Measurements from ENCODE around the gene SUGCT. TPM values are rescaled to one million over a fixed set of nuclear protein-coding genes. Genes with fewer than 3 reads are reported as not detected.

Gene SUGCT
- total RNA-seq, 3 donors from 2014 or later = 2.3 to 4.5 (median 4.0) TPM

DNA sequence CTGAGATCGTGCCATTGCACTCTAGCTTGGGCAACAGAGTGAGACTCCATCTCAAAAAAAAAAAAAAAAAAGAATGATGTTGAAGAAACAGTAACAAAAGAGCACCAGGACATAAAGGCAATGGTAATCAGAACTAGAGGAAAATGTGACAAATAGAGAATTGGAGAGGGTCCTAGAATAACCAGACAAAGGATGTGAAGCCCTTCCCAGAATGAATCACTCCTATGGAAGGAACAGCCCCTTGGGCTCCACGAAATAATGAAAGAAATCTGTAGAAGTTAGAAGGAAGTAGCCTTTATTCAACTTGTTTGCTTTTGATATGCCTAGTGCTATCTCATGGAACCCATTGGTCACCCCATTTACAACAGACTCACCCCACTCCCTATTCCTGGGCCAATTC is 169.2 kb downstream of the SUGCT start:
- DNase-seq (ENCODE audit: low spot score in 2 of 2) = no peak
- TF ChIP-seq POLR2AphosphoS5 (IDR thresholded peaks at IDR 0.05) (no peak), POLR2A (IDR thresholded peaks at IDR 0.05) (no peak)
- TF ChIP-seq, protein P1, sequence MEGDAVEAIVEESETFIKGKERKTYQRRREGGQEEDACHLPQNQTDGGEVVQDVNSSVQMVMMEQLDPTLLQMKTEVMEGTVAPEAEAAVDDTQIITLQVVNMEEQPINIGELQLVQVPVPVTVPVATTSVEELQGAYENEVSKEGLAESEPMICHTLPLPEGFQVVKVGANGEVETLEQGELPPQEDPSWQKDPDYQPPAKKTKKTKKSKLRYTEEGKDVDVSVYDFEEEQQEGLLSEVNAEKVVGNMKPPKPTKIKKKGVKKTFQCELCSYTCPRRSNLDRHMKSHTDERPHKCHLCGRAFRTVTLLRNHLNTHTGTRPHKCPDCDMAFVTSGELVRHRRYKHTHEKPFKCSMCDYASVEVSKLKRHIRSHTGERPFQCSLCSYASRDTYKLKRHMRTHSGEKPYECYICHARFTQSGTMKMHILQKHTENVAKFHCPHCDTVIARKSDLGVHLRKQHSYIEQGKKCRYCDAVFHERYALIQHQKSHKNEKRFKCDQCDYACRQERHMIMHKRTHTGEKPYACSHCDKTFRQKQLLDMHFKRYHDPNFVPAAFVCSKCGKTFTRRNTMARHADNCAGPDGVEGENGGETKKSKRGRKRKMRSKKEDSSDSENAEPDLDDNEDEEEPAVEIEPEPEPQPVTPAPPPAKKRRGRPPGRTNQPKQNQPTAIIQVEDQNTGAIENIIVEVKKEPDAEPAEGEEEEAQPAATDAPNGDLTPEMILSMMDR (IDR thresholded peaks at IDR 0.05) = no peak
- intact Hi-C loops (cut with DNase I; ENCODE audit: low total_unique reads) = no loop called here

DNA sequence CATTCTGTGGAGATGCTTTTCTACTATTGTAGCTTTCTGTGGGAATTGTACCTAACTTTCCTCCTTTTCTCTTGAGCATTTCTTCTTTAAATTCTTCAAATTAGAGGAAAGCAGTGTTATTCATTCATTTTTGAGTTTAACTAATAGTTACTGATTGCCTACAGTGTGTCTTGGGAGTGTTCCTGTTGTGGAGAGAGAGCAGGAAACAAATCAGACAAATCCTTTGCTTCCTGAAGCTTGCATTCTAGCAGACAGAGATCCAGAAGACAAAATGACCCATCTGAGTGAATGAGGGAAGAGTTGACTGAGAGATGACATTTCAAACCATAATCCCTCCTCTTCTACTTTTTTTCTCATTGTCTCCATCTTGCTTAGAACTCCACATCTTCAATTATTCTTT is 170.4 kb downstream of the SUGCT start:
- intact Hi-C loops (cut with DNase I; ENCODE audit: low total_unique reads) = no loop called here
- H3K4me1 ChIP-seq = no peaks in the 10 kb centered on the region
- no peak for DNase-seq (ENCODE audit: low spot score in 2 of 2)

More for the DNA sequence above, 169.2 kb downstream of the SUGCT start:
- Histone ChIP-seq H3K4me3 (no peak overlapping the region), H3K27me3 (no peaks in the 10 kb centered on the region), H3K4me1 (no peaks in the 10 kb centered on the region), H3K9me3 (no peaks in the 10 kb centered on the region), H3K36me3 (no peaks in the 10 kb centered on the region), H3K27ac (no peak overlapping the region)

DNA sequence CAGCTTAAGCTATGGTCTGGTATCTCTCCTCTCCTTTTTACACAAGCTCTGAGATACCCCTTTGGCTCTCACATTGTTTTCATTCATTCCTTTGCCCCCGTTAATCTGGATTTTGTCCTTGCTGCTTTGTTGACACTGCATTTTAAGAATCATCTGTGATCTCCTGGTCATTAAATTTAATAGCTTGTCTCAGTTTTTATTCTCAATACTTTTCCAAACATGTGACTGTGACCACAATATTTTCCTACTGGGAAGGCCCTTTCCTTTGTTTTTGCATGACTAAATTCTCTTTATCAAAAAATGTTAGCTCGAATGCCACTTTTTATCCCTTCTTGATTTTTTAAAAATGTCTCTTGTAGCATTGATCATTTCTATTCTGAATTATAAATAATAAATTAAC is 171.2 kb downstream of the SUGCT start:
- Histone ChIP-seq H3K9me3 (no peaks in the 10 kb centered on the region), H3K27me3 (no peaks in the 10 kb centered on the region), H3K4me3 (no peak overlapping the region), H3K27ac (no peak overlapping the region), H3K36me3 (no peaks in the 10 kb centered on the region), H3K4me1 (no peaks in the 10 kb centered on the region)
- TF ChIP-seq, protein P1 (IDR thresholded peaks at IDR 0.05) = no peak
- TF ChIP-seq POLR2A (IDR thresholded peaks at IDR 0.05) (no peak), POLR2AphosphoS5 (IDR thresholded peaks at IDR 0.05) (no peak)
- DNase-seq (ENCODE audit: low spot score in 2 of 2) = no peak
- intact Hi-C loops (cut with DNase I; ENCODE audit: low total_unique reads) = no loop called here

More for the DNA sequence above, 170.4 kb downstream of the SUGCT start:
- Histone ChIP-seq H3K9me3 (no peaks in the 10 kb centered on the region), H3K27ac (no peak overlapping the region), H3K27me3 (no peaks in the 10 kb centered on the region), H3K4me3 (no peak overlapping the region), H3K36me3 (no peaks in the 10 kb centered on the region)
- TF ChIP-seq POLR2AphosphoS5 (IDR thresholded peaks at IDR 0.05) (no peak), POLR2A (IDR thresholded peaks at IDR 0.05) (no peak)
- TF ChIP-seq, protein P1 (IDR thresholded peaks at IDR 0.05) = no peak

DNA sequence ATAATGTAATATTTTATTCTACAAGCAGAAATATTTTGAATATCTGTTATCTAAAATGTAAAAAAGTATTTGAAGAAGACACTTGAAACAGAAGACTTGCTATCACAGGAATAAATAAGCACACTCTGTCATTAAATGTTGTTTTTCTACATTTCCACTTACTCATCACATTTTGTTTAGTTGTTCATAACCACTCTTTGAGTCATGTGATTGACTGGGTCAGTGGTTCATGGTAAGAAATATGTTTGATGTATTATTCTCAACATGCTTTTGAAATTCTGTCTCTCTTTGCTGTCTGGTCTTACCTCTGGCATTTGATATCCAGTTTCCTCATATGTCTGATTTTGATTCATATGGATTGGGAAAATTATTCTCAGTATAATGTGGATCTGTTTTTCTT is 171.8 kb downstream of the SUGCT start:
- Histone ChIP-seq H3K36me3 (no peaks in the 10 kb centered on the region), H3K4me3 (no peak overlapping the region), H3K4me1 (no peaks in the 10 kb centered on the region), H3K9me3 (no peaks in the 10 kb centered on the region), H3K27ac (no peak overlapping the region), H3K27me3 (no peaks in the 10 kb centered on the region)
- intact Hi-C loops (cut with DNase I; ENCODE audit: low total_unique reads) = no loop called here
- TF ChIP-seq POLR2A (IDR thresholded peaks at IDR 0.05) (no peak), POLR2AphosphoS5 (IDR thresholded peaks at IDR 0.05) (no peak)
- TF ChIP-seq, protein P1 (IDR thresholded peaks at IDR 0.05) = no peak
- DNase-seq (ENCODE audit: low spot score in 2 of 2) = no peak

DNA sequence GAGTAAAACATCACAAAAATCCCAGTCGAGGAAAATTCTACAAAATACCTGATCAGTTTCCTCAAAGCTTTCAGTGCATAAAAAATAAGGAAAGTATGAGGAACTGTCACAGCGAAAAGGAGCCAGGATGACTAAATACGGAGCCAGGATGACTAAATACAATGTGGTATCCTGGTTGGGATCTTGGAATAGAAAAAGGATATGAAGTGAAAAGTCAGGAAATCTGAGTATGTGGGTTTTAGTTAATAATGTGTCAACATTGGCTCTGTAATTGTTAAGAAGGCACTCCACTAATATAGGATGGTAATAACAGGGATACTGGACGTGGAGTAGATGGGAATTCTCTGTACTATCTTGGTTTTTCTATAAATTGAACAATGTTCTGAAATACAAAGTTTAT is 175.5 kb downstream of the SUGCT start:
- no peak for DNase-seq (ENCODE audit: low spot score in 2 of 2)
- no peak overlapping the region for H3K27ac ChIP-seq
- intact Hi-C loops (cut with DNase I; ENCODE audit: low total_unique reads) = no loop called here
- no peak overlapping the region for H3K4me3 ChIP-seq
- no peaks in the 10 kb centered on the region for H3K4me1 ChIP-seq
- no peaks in the 10 kb centered on the region for H3K27me3 ChIP-seq
- TF ChIP-seq POLR2A (IDR thresholded peaks at IDR 0.05) (no peak), POLR2AphosphoS5 (IDR thresholded peaks at IDR 0.05) (no peak)
- TF ChIP-seq, protein P1 (IDR thresholded peaks at IDR 0.05) = no peak
- H3K9me3 ChIP-seq = no peaks in the 10 kb centered on the region
- no peaks in the 10 kb centered on the region for H3K36me3 ChIP-seq
